Activated CD4-positive, alpha-beta T cell treated with anti-CD3 and anti-CD28 coated beads, Interleukin-2, amount 10 ng/mL, durations not matched to agents 7 days and 5 days (primary cell): ENCODE results near the gene PITPNC1. TPM values are rescaled to one million over a fixed set of nuclear protein-coding genes. Genes with fewer than 3 reads are reported as not detected.
A peak's percentile ranks its signal among the peaks of the same experiment; 100 is the strongest.
"Not testable (repeated sequence)": the region's sequence is repeated elsewhere in the genome, so short reads cannot be mapped to it uniquely, and the experiment has no call there.

Source experiments
- CTCF ChIA-PET: fragments of 350-600 bp; sonication (Branson Sonifier 250); formaldehyde crosslinking; loops from one replicate; lab custom pipeline; 2021; ENCODE audit warnings: antibody characterized with exemption; lab: Charles Lee
- POLR2A ChIA-PET: fragments of 350-600 bp; sonication (Branson Sonifier 250); formaldehyde crosslinking; loops from one replicate; lab custom pipeline; 2021; ENCODE audit warnings: antibody characterized with exemption; lab: Charles Lee
- DNase-seq: peaks from one replicate; pipeline ENCODE4 v3.0.0-alpha.2; 2020
- H3K27ac Mint-ChIP-seq: one replicate; pipeline ENCODE4 v1.8.0; 2021; ENCODE audit warnings: mild to moderate bottlenecking, moderate library complexity, mixed read lengths
- H3K27me3 Mint-ChIP-seq: one replicate; pipeline ENCODE4 v1.8.0; 2021; ENCODE audit warnings: mixed read lengths
- H3K36me3 Mint-ChIP-seq: one replicate; pipeline ENCODE4 v1.8.0; 2021; ENCODE audit warnings: low read depth, mixed read lengths
- H3K4me1 Mint-ChIP-seq: one replicate; pipeline ENCODE4 v1.8.0; 2021; ENCODE audit warnings: mixed read lengths
- H3K4me3 Mint-ChIP-seq: one replicate; pipeline ENCODE4 v1.8.0; 2021; ENCODE audit warnings: mild to moderate bottlenecking, moderate library complexity, mixed read lengths
- H3K9me3 Mint-ChIP-seq: one replicate; pipeline ENCODE4 v1.8.0; 2021; ENCODE audit warnings: mixed read lengths
- total RNA-seq, 2 experiments: library from RNA; stranded (reverse); gene quantifications; one replicate each; pipeline ENCODE4 v1.2.3, GENCODE V29; 2021

The PITPNC1 gene
- total RNA-seq, 2 experiments from 2014 or later, result 57.0 to 67.1 TPM

DNA sequence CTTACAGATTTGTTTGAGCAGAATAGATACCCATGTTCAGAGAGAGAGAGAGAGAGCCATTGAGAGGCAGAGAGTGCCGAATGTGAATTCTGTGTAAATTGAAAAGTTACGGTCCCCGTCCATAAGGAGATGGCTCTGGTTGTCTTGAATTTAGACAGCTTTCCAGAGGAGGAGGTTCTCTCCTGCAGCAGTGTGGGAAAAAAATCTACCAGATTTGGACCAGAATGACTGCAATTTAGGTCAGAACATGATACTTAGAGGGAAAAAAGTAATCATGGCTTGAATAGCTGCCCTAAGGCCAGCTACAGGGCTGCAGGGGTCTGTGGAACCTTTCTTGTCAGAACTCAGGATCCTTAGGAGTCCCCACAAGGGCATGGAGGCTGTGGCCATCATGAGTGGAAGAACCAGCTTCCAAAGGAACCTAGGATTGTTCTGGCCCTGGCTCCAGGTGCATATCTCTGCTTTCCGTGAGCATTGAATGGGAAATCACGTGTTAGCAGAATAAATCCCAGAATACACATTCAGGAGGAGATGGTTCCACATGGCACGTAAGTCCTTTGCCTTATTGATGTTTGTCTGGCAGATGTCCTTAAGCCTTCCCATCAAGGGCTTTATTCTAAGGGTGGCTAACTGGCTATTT is 13.0 kb downstream of the PITPNC1 start:
- Mint-ChIP-seq H3K36me3 (peaks cover 34% of the 10 kb centered on the region), H3K9me3 (no peaks in the 10 kb centered on the region), H3K4me3 (no peak overlapping the region), H3K27ac (peak overlapping the region; percentile 94), H3K4me1 (peaks cover 68% of the 10 kb centered on the region), H3K27me3 (no peaks in the 10 kb centered on the region)
- POLR2A ChIA-PET, result interaction anchor here (0.6 to 1.0 kb wide), 5 partner anchors 12 to 74 kb away, joined by 3 to 11 read pairs (median 3); no protein-coding TSS in a partner anchor
- CTCF ChIA-PET, result interaction anchor here (0.5 to 6.6 kb wide), 11 partner anchors 9 to 213 kb away, joined by 3 to 84 read pairs (median 3); no protein-coding TSS in a partner anchor
- DNase-seq, result no peak

DNA sequence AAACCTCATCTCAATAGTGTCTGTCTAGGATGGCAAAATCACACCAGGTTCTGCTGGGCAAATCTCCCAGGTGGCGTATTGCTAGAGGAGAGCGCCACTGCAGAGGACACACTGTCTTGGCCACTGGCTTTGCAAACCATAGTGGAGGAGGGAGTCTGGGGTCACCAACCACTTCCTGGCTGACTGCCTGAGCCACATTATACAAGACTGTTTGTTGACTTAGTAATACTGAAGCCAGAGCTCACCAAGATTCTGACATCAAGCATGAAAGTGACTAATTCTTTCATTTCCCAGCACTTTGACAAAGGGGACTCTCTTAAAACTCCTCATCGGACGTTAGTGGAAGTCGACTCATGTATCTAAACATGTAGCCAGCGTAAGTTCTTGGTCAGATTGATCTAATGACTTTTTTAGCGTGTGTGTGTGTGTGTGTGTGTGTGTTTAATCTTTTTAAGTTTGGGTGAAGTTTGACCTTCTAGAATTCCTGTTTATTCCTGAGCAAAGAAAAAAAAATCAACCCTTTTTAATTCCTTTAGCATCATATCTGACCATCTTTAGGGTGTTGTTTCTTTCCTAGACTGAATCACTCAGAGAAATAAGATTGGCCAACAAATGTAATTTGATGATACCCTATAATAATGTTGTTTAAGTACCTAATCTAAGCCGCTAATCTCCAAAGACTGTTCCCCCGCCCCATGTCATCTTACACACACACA is 13.7 kb downstream of the PITPNC1 start:
- Mint-ChIP-seq H3K4me3 (peak overlapping the region; percentile 68), H3K4me1 (peaks cover 65% of the 10 kb centered on the region), H3K36me3 (peaks cover 30% of the 10 kb centered on the region), H3K27ac (peak overlapping the region; percentile 94), H3K27me3 (no peaks in the 10 kb centered on the region), H3K9me3 (no peaks in the 10 kb centered on the region)
- DNase-seq, result peak; percentile 75
- ChIA-PET POLR2A (interaction anchor here (0.5 to 1.0 kb wide), 6 partner anchors 13 to 73 kb away, joined by 3 to 11 read pairs (median 3); no protein-coding TSS in a partner anchor), CTCF (interaction anchor here (0.9 to 6.6 kb wide), 9 partner anchors 10 to 212 kb away, joined by 3 to 84 read pairs (median 3); no protein-coding TSS in a partner anchor)

DNA sequence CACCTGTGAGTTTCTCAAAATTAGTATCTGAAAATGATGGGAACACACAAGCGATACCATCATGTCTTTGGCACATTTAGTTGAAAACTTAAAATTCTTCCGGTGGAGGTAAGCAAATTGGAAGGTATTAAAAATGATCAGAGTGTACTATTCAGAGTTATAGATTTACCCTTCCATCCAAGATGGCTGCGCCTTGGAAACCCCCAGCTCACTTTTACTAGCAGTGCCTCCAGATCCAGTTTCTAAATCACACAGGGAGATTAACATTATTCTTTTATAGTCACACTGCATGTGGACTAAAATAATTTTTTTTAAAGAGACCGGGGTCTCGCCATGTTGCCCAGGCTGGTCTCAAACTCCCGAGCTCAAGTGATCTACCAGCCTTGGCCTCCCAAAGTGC is 15.0 kb downstream of the PITPNC1 start:
- H3K4me1 Mint-ChIP-seq, result peaks cover 55% of the 10 kb centered on the region

DNA sequence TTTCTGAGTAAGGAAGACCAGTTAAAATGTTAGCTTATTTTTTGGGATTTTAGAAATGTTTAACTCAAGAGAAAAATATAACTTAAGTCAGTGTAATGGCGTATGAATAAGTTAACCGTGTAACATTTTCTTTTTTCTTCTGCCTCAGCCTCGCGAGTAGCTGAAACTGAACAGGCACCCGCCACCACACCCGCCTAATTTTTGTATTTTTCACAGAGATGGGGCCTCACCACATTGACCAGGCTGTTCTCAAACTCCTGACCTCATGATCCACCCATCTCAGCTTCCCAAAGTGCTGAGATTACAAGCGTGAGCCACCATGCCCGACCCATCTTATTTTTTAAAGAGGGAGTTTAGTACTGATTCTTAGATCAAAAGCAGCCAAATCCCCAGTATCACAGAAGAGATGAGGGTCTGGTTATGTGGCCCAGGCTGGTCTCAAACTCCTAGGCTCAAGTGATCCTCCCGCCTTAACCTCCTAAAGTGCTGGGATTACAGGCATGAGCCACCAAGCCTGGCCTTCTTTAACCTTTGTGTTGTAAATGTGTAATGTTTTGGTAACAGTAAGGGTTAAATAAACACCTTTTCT is 16.8 kb downstream of the PITPNC1 start:
- Mint-ChIP-seq H3K4me1 (peaks cover 57% of the 10 kb centered on the region), H3K27me3 (no peaks in the 10 kb centered on the region), H3K4me3 (no peak overlapping the region), H3K27ac (no peak overlapping the region), H3K36me3 (peaks cover 43% of the 10 kb centered on the region), H3K9me3 (peaks cover 4% of the 10 kb centered on the region)
- no peak for DNase-seq
- ChIA-PET CTCF (interaction anchor here (0.6 to 1.4 kb wide), 2 partner anchors 15 to 159 kb away, joined by 3 to 4 read pairs; no protein-coding TSS in a partner anchor), POLR2A (no interaction called here)

More for the DNA sequence above, 15.0 kb downstream of the PITPNC1 start:
- Mint-ChIP-seq H3K4me3 (peak overlapping the region; percentile 20), H3K36me3 (peaks cover 29% of the 10 kb centered on the region), H3K9me3 (no peaks in the 10 kb centered on the region), H3K27ac (peak overlapping the region; percentile 78), H3K27me3 (no peaks in the 10 kb centered on the region)
- ChIA-PET CTCF (interaction anchor here (1.6 kb wide), 1 partner anchor 71 kb away, joined by 3 read pairs; no protein-coding TSS in a partner anchor), POLR2A (interaction anchor here (0.6 kb wide), 1 partner anchor 78 kb away, joined by 3 read pairs; no protein-coding TSS in a partner anchor)
- no peak for DNase-seq

DNA sequence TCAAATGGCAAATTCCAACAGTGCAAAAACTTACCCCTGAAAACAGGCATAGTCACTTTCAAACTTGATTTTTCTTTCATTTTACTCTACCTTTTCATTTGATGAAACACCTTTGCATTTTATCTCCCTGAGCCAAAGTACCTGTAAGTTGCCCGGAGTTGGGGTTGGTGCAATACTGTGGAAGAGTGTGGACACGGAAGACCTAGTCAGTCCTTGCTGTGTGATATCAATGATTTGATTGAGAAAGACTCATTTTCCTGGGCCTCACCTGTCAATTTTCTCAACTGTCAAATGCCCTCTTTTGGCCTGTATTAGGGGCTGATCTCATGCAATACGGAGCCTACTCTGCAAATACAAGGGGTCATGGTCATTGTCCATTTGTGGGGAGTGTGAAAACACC is 22.6 kb downstream of the PITPNC1 start:
- H3K27ac Mint-ChIP-seq, result peak overlapping the region; percentile 91
- peaks cover 4% of the 10 kb centered on the region for H3K9me3 Mint-ChIP-seq
- no peak for DNase-seq
- H3K4me1 Mint-ChIP-seq, result peaks cover 62% of the 10 kb centered on the region
- ChIA-PET CTCF (interaction anchor here (0.9 kb wide), 1 partner anchor 13 kb away, joined by 4 read pairs; no protein-coding TSS in a partner anchor), POLR2A (no interaction called here)
- no peaks in the 10 kb centered on the region for H3K27me3 Mint-ChIP-seq
- H3K4me3 Mint-ChIP-seq, result peak overlapping the region; percentile 43
- H3K36me3 Mint-ChIP-seq, result peaks cover 25% of the 10 kb centered on the region

DNA sequence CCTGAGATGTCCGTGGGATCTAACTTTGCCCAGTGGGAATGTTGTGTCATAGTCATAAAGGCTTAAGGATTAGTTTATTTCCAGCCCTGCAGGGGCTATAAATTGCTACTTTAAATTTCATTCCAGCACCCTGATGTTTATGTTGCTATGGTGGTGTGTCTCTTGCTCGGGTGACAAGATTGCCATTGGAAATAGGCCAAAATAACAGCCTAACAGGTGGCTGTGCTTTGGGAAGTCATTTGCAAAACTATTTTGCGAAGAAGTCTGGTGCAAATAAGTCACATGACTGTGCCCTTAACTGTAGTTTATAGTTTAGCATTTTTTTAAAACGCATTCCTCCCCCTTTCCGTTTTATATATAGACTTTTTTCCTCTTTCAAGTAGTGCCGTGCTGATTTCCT is 23.1 kb downstream of the PITPNC1 start:
- POLR2A ChIA-PET, result no interaction called here
- CTCF ChIA-PET, result interaction anchor here (0.7 kb wide), 1 partner anchor 28 kb away, joined by 3 read pairs; no protein-coding TSS in a partner anchor
- Mint-ChIP-seq H3K36me3 (peaks cover 22% of the 10 kb centered on the region), H3K27ac (peak overlapping the region; percentile 91), H3K4me3 (peak overlapping the region; percentile 42), H3K4me1 (peaks cover 62% of the 10 kb centered on the region), H3K27me3 (no peaks in the 10 kb centered on the region), H3K9me3 (peaks cover 4% of the 10 kb centered on the region)
- DNase-seq, result peak; percentile 22

DNA sequence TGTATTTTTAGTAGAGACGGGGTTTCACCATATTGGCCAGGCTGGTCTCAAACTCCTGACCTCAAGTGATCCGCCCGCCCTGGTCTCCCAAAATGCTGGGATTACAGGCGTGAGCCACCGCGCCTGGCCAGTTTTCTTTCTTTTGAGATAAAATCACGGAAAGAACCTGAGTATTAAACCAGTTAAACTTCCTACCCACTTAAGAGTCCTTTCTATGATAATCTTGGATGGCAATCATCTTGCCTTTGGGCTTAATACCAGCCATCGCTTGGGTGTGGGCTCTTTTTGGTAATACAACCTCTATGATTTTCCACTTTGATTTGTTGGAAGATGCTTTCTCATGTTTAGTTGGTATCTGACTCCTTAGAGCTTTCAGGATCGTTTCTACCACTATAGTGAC is 24.0 kb downstream of the PITPNC1 start:
- Mint-ChIP-seq H3K4me1 (peaks cover 63% of the 10 kb centered on the region), H3K36me3 (peaks cover 26% of the 10 kb centered on the region), H3K4me3 (no peak overlapping the region), H3K9me3 (peaks cover 4% of the 10 kb centered on the region), H3K27me3 (no peaks in the 10 kb centered on the region), H3K27ac (peak overlapping the region; percentile 91)
- POLR2A ChIA-PET, result no interaction called here
- no peak for DNase-seq
- CTCF ChIA-PET, result interaction anchor here (0.7 kb wide), 1 partner anchor 29 kb away, joined by 3 read pairs; no protein-coding TSS in a partner anchor

DNA sequence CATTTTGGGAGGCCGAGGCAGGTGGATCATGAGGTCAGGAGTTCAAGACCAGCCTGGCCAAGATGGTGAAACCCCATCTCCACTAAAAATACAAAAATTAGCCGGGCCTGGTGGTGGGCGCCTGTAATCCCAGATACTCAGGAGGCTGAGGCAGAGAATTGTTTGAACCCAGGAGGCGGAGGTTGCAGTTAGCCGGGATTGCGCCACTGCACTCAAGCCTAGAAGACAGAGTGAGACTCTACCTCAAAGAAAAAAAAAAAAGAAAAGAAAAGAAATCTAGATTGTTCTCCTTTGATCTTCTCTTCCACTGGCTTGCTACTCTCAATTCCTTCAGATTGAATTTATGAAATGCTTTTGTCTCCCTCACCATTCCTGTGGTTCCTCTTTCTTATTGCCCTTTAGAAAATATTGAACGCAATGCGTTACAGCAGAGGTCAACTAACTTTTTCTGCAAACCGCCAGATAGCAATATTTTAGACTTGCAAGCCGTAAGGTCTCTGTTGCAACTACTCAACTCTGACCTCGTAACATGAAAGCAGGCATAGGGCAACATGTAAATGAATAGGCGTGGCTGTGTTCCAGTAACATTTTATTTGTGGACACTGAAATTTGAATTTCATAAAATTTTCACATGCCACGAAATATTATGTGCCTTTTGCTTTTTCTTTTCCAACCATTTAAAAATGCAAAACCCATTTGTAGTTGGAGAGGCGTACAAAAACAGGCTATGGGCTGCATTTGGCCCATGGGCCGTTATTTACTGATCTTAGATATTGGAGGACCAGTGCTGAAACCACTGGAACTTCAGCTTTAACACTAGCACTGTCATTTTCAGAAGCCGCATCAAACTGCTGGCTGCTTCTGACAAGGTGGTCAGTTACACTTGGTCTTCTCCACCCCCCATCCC is 24.8 kb downstream of the PITPNC1 start:
- DNase-seq, result no peak
- Mint-ChIP-seq H3K27ac (peak overlapping the region; percentile 91), H3K4me1 (peaks cover 66% of the 10 kb centered on the region), H3K36me3 (peaks cover 29% of the 10 kb centered on the region), H3K4me3 (no peak overlapping the region), H3K9me3 (peaks cover 4% of the 10 kb centered on the region), H3K27me3 (no peaks in the 10 kb centered on the region)
- POLR2A ChIA-PET, result no interaction called here
- CTCF ChIA-PET, result interaction anchor here (1.0 kb wide), 1 partner anchor 29 kb away, joined by 3 read pairs; no protein-coding TSS in a partner anchor

DNA sequence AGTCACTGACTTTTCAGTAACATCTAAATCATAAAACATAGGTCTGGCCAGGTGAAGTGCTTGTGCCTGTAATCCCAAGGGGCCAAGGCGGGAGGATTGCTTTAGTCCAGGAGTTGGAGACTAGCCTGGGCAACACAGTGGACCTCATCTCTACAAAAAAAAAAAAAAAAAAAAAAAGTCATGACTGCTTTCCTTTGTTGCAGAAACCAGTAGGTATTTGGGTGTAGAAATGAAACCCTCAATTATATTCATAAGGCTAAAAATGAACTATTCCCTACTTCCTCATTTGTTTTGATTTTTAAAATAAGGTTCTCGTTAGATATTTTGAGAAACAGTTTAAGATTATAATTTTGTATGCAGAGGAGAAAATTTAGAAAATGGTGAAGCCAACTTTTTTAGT is 26.0 kb downstream of the PITPNC1 start:
- Mint-ChIP-seq H3K4me1 (peaks cover 64% of the 10 kb centered on the region), H3K9me3 (peaks cover 3% of the 10 kb centered on the region), H3K27me3 (no peaks in the 10 kb centered on the region), H3K36me3 (peaks cover 26% of the 10 kb centered on the region), H3K27ac (peak overlapping the region; percentile 91), H3K4me3 (no peak overlapping the region)
- ChIA-PET POLR2A (no interaction called here), CTCF (interaction anchor here (1.0 kb wide), 1 partner anchor 30 kb away, joined by 3 read pairs; no protein-coding TSS in a partner anchor)
- no peak for DNase-seq

DNA sequence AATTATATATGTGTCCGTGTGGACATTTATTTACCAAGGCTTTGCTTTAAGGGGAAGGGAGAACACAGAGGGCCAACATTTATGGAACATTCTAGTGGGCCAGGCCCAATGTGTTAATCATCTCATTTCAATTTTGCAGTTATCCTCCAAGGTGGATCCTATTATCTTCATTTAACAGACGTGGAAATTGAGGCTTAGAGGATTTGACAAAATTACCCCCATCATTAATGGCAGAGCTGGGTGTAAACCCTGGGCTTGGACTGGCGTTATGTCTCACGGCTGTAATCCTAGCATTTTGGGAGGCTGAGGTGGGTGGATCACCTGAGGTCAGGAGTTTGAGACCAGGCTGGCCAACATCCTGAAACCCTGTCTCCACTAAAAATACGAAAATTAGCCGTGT is 26.4 kb downstream of the PITPNC1 start:
- Mint-ChIP-seq H3K27ac (no peak overlapping the region), H3K4me1 (peaks cover 63% of the 10 kb centered on the region), H3K36me3 (peaks cover 22% of the 10 kb centered on the region), H3K27me3 (no peaks in the 10 kb centered on the region), H3K9me3 (no peaks in the 10 kb centered on the region), H3K4me3 (no peak overlapping the region)
- ChIA-PET POLR2A (no interaction called here), CTCF (no interaction called here)
- DNase-seq, result no peak

DNA sequence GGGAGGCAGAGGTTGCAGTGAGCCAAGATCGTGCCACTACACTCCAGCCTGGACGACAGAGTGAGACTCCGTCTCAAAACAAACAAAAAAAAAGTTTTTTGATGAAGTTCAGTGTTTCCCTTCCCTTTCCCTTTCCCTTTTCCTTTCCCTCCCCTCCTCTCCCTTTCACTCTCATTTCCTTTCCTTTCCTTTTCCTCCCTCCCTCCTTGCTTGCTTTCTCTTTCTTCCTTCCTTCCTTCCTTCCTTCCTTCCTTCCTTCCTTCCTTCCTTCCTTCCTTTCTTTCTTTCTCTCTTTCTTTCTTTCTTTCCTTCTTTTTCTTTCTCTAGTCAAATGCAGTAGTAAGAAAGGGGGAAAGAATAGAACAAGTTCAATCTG is 31.4 kb downstream of the PITPNC1 start:
- H3K4me3 Mint-ChIP-seq, POLR2A ChIA-PET, H3K27me3 Mint-ChIP-seq, DNase-seq, H3K9me3 Mint-ChIP-seq, H3K27ac Mint-ChIP-seq, CTCF ChIA-PET: not testable (repeated sequence)
- H3K36me3 Mint-ChIP-seq, result peaks cover 24% of the 10 kb centered on the region
- peaks cover 37% of the 10 kb centered on the region for H3K4me1 Mint-ChIP-seq

DNA sequence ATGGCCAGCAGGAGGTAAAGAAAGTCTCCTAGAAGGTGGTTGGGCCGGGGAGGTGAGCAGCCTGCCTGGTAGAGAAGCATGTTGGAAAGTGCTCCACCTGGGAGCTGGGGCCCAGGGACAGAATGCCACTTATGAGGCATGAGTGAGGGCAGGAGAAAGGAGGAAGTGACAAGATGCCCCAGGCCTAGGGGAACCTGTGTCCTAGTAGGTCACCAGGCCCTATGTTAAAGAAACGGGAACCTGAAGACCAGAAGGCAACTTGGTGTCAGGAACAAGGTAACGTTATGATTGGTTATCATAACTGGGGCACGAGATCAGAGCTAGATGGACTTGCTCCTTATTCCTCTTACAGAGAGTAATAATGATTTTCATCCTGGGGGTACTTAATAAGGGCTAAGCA is 34.3 kb downstream of the PITPNC1 start:
- POLR2A ChIA-PET, result no interaction called here
- H3K4me3 Mint-ChIP-seq, result no peak overlapping the region
- H3K27me3 Mint-ChIP-seq, result no peaks in the 10 kb centered on the region
- peaks cover 28% of the 10 kb centered on the region for H3K4me1 Mint-ChIP-seq
- no peak overlapping the region for H3K27ac Mint-ChIP-seq
- CTCF ChIA-PET, result no interaction called here
- no peak for DNase-seq
- H3K36me3 Mint-ChIP-seq, result peaks cover 31% of the 10 kb centered on the region
- no peaks in the 10 kb centered on the region for H3K9me3 Mint-ChIP-seq
